Mucosa of descending colon (tissue), 3 donors: Measurements from ENCODE around the gene KDM6A. TPM values are rescaled to one million over a fixed set of nuclear protein-coding genes. Genes with fewer than 3 reads are reported as not detected.

ENCODE experiments used
- ATAC-seq: fragments of 200-7000 bp; cut with Tn5 transposase; one replicate; pipeline ENCODE4 v1.9.1; 2020; ENCODE audit warnings: mild to moderate bottlenecking, moderate library complexity
- DNase-seq, 3 donors: peaks; one replicate each; pipeline ENCODE4 v3.0.0-alpha.2; 2020
- H3K36me3 ChIP-seq: fragments of 200-600 bp; one replicate; pipeline ENCODE4 v1.8.0; 2021; ENCODE audit warnings: low read depth, mild to moderate bottlenecking
- H3K4me1 ChIP-seq: fragments of 200-600 bp; one replicate; pipeline ENCODE4 v1.8.0; 2021; ENCODE audit warnings: low read depth, mild to moderate bottlenecking
- H3K4me3 ChIP-seq: fragments of 200-600 bp; one replicate; pipeline ENCODE4 v1.8.0; 2021; ENCODE audit warnings: mild to moderate bottlenecking
- H3K9me3 ChIP-seq: fragments of 200-600 bp; one replicate; pipeline ENCODE4 v1.8.0; 2021; ENCODE audit warnings: mild to moderate bottlenecking
- intact Hi-C, 2 donors: fragments of 100-400 bp; cut with DNase I in 1 of 2; cut with micrococcal nuclease in 1 of 2; formaldehyde crosslinking; loops; one replicate each; pipeline versions ENCODE4 v1.11.0 to v1.11.1; 2022; cut with DNase I, micrococcal nuclease
- total RNA-seq, 3 donors: library from RNA; stranded (reverse); fragmentation: NEBNext Ultra II Directional in 2 of 3; extraction: Animal tissue kit (Norgen Biotek cat#: 25700) in 2 of 3; gene quantifications; one replicate each; pipeline versions ENCODE4 v1.2.1 to v1.2.4, GENCODE V29; 2021 to 2023
- TF ChIP-seq, protein P1 (sequence below): fragments of 200-600 bp; IDR thresholded peaks from one replicate; pipeline ENCODE4 v1.8.0; 2022; ENCODE audit warnings: antibody characterized with exemption, mild to moderate bottlenecking
- donor health status: DM: no; HTN: no; CAD: no; lungs with moderate emphysema.
- donor health status: DM: no; HTN: no; CAD: no.
- donor health status: DM: no; HTN: yes; CAD: no.

Gene KDM6A
- total RNA-seq, 3 donors from 2014 or later = 24.0 to 41.5 (median 36.5) TPM

DNA sequence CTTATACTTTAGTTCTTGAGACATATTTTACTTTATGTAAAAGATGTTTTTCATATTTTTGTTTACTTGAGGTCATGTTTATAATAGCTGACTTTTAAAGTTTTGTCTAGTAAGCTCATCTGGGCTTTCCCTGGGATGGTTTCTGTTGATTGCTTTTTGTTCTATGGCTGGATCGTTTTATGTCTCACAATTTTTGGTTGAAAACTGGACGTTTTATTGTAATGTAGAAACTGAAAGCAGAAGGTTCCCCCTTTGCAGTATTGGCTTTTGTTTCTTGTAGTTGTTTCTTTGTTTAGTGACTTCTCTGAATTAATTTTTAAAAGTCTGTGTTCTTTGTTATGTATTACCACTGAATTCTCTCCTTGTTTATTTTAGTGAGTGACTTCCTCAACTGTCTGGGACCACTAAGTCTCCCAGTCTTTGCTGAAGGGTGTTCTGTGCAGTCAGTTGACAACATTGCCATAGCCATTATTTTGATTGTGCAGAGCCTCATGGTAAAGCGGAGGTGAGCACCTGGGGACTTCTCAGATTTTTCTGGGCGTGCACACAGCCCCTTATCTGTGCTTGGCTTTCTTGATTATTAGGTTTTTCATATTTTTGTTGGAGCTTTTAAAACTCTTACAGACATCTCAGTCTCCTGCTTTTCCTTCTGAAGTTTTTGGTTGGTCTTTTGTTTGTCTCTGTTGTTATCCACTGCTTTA lies 31.0 kb downstream of the KDM6A start:
- no peaks in the 10 kb centered on the region for H3K9me3 ChIP-seq
- DNase-seq (no peak), ATAC-seq (no peak)
- TF ChIP-seq, protein P1, sequence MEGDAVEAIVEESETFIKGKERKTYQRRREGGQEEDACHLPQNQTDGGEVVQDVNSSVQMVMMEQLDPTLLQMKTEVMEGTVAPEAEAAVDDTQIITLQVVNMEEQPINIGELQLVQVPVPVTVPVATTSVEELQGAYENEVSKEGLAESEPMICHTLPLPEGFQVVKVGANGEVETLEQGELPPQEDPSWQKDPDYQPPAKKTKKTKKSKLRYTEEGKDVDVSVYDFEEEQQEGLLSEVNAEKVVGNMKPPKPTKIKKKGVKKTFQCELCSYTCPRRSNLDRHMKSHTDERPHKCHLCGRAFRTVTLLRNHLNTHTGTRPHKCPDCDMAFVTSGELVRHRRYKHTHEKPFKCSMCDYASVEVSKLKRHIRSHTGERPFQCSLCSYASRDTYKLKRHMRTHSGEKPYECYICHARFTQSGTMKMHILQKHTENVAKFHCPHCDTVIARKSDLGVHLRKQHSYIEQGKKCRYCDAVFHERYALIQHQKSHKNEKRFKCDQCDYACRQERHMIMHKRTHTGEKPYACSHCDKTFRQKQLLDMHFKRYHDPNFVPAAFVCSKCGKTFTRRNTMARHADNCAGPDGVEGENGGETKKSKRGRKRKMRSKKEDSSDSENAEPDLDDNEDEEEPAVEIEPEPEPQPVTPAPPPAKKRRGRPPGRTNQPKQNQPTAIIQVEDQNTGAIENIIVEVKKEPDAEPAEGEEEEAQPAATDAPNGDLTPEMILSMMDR = no peak
- intact Hi-C loops = no loop called here
- no peaks in the 10 kb centered on the region for H3K36me3 ChIP-seq
- H3K4me1 ChIP-seq = peaks cover 3% of the 10 kb centered on the region
- no peak overlapping the region for H3K4me3 ChIP-seq

GRCh38 chrX:44904542-44905115 lies 31.6 kb downstream of the KDM6A start:
- Histone ChIP-seq H3K4me1 (peaks cover 3% of the 10 kb centered on the region), H3K4me3 (no peak overlapping the region), H3K9me3 (no peaks in the 10 kb centered on the region), H3K36me3 (no peaks in the 10 kb centered on the region)
- no peak for DNase-seq
- TF ChIP-seq, protein P1 = no peak
- intact Hi-C loops = no loop called here
- ATAC-seq = no peak

DNA sequence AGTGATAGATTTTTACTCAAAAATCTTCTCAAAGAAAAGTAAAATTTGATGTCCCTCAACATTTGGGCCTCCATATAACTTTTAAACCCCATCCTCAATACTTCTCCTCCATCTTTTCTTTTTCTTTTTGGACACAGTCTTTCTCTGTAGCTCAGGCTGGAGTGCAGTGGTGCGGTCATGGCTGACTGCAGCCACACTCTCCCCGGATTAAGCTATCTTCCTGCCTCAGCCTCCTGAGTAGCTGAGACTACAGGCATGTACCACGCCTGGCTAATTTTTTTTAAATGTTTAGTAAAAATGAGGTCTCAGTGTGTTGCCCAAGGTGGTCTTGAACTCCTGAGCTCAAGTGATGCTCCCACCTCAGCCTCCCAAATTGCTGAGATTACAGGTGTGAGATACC lies 33.1 kb downstream of the KDM6A start:
- intact Hi-C loops = no loop called here
- Histone ChIP-seq H3K9me3 (no peaks in the 10 kb centered on the region), H3K4me3 (no peak overlapping the region), H3K4me1 (peaks cover 3% of the 10 kb centered on the region), H3K36me3 (no peaks in the 10 kb centered on the region)
- TF ChIP-seq, protein P1 = no peak
- ATAC-seq (no peak), DNase-seq (no peak)

GRCh38 chrX:44906542-44906941 lies 33.6 kb downstream of the KDM6A start:
- Histone ChIP-seq H3K4me1 (peaks cover 3% of the 10 kb centered on the region), H3K36me3 (no peaks in the 10 kb centered on the region), H3K4me3 (no peak overlapping the region), H3K9me3 (no peaks in the 10 kb centered on the region)
- no peak for DNase-seq
- TF ChIP-seq, protein P1 = no peak
- ATAC-seq = no peak
- intact Hi-C loops = no loop called here

DNA sequence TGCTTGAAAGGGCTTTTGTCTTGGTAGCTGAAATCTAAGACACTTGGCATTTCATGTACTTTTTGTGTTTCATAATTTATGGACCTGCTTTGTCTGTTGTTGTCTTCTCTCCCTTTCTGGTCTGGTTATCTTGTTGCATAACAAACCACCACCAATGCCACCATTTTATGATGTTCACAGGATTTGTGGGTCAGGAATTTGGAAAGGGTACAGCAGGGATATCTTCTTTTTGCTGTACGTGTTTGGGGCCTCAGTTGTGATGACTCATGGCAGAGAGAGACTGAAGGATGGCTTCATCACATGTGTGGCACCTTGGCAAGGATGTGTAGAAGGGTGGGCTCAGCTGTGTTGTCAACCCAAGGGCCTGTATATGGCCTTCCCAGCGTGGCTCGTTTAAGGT lies 35.2 kb downstream of the KDM6A start:
- Histone ChIP-seq H3K4me1 (peaks cover 3% of the 10 kb centered on the region), H3K4me3 (no peak overlapping the region), H3K36me3 (no peaks in the 10 kb centered on the region), H3K9me3 (no peaks in the 10 kb centered on the region)
- no peak for DNase-seq
- TF ChIP-seq, protein P1 = no peak
- intact Hi-C loops = no loop called here
- no peak for ATAC-seq
